Endothelial cell (in vitro differentiated cells): Measurements from ENCODE around the gene FRAS1. TPM values are rescaled to one million over a fixed set of nuclear protein-coding genes. Genes with fewer than 3 reads are reported as not detected.
"Not testable (repeated sequence)": the region's sequence is repeated elsewhere in the genome, so short reads cannot be mapped to it uniquely, and the experiment has no call there.

Source experiments
- DNase-seq: peaks from one replicate; pipeline ENCODE4 v3.0.0; 2021; ENCODE audit warnings: low spot score
- H3K27ac Mint-ChIP-seq: one replicate; pipeline ENCODE4 v1.8.0; 2021; ENCODE audit warnings: mixed read lengths, inconsistent platforms; ENCODE audit not compliant: unreplicated experiment
- H3K27me3 Mint-ChIP-seq: one replicate; pipeline ENCODE4 v1.8.0; 2021; ENCODE audit warnings: mild to moderate bottlenecking, moderate library complexity, mixed read lengths, inconsistent platforms; ENCODE audit not compliant: unreplicated experiment
- H3K36me3 Mint-ChIP-seq: one replicate; pipeline ENCODE4 v1.8.0; 2021; ENCODE audit warnings: mild to moderate bottlenecking, low read depth, mixed read lengths, inconsistent platforms; ENCODE audit not compliant: unreplicated experiment
- H3K4me1 Mint-ChIP-seq: one replicate; pipeline ENCODE4 v1.8.0; 2021; ENCODE audit warnings: mild to moderate bottlenecking, mixed read lengths, inconsistent platforms; ENCODE audit not compliant: unreplicated experiment
- H3K4me3 Mint-ChIP-seq: one replicate; pipeline ENCODE4 v1.8.0; 2021; ENCODE audit warnings: mild to moderate bottlenecking, mixed read lengths, inconsistent platforms; ENCODE audit not compliant: unreplicated experiment
- H3K9me3 Mint-ChIP-seq: one replicate; pipeline ENCODE4 v1.8.0; 2021; ENCODE audit warnings: mixed read lengths, inconsistent platforms; ENCODE audit not compliant: unreplicated experiment
- total RNA-seq: library from RNA; stranded (reverse); fragmentation: NEBNext Ultra II Directional; extraction: Animal tissue kit (Norgen Biotek cat#: 25700); gene quantifications from one replicate; pipeline ENCODE4 v1.2.1, GENCODE V29; 2021; ENCODE audit not compliant: unreplicated experiment
- TF ChIP-seq, protein P1 (sequence below): fragments of 200-600 bp; sonication (generic); IDR thresholded peaks from one replicate; pipeline ENCODE4 v1.5.0; 2021; ENCODE audit warnings: antibody characterized with exemption; ENCODE audit not compliant: unreplicated experiment

Gene FRAS1
- total RNA-seq, 1 donor from 2014 or later = 51.7 TPM

DNA sequence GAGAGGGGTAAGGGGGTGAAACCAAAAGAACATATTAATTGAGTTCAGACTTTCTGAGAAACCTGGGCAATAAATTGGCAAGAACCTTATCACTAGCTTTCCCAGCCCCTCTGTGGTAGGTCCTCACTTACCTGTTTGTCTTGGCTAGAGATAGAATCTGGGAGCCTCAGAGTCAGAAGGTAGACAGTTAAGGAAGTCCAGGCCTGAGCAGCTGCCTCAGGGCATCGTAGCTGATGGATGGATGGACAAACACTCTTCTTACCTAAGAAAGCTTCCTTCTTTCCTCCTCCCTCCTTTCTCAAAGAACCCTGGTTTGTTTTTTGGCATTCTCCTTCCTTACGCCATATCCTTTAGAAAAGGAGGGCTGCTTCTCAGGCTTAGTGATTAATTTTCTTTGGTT is 24.4 kb downstream of the FRAS1 start:
- H3K27ac Mint-ChIP-seq = no peak overlapping the region

DNA sequence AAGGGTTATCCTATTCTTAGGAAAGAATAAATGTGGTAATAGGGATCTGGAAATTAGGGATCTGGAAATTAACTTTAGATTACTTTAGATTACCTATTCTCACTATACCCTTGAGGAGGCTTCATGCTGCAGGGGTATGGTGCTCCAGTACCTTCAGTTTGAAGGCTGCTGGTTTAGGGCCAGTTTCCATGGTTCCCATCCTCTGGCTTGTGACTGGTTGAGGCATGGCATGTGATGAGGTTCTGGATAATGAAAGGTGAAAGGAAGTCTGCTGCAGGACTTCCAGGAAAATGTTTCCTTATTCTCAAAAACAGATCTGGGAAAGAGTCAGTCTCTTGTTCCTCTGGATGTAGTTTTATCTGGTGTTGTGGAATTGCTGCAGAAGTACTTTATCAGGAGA is 25.9 kb downstream of the FRAS1 start:
- Mint-ChIP-seq H3K27ac (peak overlapping the region; percentile 61), H3K4me1 (peaks cover 5% of the 10 kb centered on the region), H3K9me3 (no peaks in the 10 kb centered on the region), H3K4me3 (no peak overlapping the region), H3K36me3 (no peaks in the 10 kb centered on the region), H3K27me3 (no peaks in the 10 kb centered on the region)
- no peak for DNase-seq
- TF ChIP-seq, protein P1, sequence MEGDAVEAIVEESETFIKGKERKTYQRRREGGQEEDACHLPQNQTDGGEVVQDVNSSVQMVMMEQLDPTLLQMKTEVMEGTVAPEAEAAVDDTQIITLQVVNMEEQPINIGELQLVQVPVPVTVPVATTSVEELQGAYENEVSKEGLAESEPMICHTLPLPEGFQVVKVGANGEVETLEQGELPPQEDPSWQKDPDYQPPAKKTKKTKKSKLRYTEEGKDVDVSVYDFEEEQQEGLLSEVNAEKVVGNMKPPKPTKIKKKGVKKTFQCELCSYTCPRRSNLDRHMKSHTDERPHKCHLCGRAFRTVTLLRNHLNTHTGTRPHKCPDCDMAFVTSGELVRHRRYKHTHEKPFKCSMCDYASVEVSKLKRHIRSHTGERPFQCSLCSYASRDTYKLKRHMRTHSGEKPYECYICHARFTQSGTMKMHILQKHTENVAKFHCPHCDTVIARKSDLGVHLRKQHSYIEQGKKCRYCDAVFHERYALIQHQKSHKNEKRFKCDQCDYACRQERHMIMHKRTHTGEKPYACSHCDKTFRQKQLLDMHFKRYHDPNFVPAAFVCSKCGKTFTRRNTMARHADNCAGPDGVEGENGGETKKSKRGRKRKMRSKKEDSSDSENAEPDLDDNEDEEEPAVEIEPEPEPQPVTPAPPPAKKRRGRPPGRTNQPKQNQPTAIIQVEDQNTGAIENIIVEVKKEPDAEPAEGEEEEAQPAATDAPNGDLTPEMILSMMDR = no peak

More for the DNA sequence above, 24.4 kb downstream of the FRAS1 start:
- TF ChIP-seq, protein P1 = no peak
- H3K36me3 Mint-ChIP-seq = no peaks in the 10 kb centered on the region
- DNase-seq = no peak
- no peaks in the 10 kb centered on the region for H3K9me3 Mint-ChIP-seq
- H3K27me3 Mint-ChIP-seq = no peaks in the 10 kb centered on the region
- H3K4me3 Mint-ChIP-seq = no peak overlapping the region
- peaks cover 5% of the 10 kb centered on the region for H3K4me1 Mint-ChIP-seq

DNA sequence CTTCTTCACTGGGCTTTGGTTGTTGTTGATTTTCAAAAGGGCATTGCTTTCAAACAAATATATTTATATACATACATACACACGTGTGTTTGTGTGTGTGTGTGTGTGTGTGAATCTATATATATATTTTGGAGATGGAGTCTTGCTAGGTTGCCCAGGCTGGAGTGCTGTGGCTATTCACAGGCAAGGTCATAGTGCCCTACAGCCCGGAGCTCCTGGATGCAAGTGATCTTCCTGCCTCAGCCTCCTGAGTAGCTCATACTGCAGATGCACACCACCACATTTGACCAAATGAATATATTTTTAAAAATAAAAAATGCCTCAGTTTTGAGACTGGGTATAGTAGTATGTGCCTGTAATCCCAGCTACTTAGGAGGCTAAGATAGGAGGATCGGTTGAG is 34.4 kb downstream of the FRAS1 start:
- Mint-ChIP-seq H3K9me3 (no peaks in the 10 kb centered on the region), H3K36me3 (peaks cover 7% of the 10 kb centered on the region), H3K4me3 (no peak overlapping the region), H3K27ac (no peak overlapping the region), H3K27me3 (no peaks in the 10 kb centered on the region), H3K4me1 (no peaks in the 10 kb centered on the region)
- DNase-seq = no peak
- TF ChIP-seq, protein P1 = no peak

DNA sequence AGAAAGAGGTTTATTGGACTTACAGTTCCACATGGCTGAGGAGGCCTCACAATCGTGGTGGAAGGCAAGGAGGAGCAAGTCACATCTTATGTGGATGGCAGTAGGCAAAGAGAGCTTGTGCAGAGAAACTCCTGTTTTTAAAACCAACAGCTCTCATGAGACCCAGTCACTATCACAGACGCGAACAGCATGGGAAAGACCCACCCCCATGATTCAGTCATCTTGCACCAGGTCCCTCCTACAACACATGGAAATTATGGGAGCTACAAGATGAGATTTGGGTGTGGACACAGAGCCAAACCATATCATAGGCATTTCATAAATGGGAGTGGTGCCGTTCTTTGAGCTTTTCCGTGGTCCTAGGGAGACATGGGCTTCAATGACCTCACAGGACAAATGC is 35.2 kb downstream of the FRAS1 start:
- H3K4me1 Mint-ChIP-seq, H3K4me3 Mint-ChIP-seq, H3K36me3 Mint-ChIP-seq, DNase-seq, H3K27ac Mint-ChIP-seq, H3K27me3 Mint-ChIP-seq, H3K9me3 Mint-ChIP-seq: not testable (repeated sequence)

DNA sequence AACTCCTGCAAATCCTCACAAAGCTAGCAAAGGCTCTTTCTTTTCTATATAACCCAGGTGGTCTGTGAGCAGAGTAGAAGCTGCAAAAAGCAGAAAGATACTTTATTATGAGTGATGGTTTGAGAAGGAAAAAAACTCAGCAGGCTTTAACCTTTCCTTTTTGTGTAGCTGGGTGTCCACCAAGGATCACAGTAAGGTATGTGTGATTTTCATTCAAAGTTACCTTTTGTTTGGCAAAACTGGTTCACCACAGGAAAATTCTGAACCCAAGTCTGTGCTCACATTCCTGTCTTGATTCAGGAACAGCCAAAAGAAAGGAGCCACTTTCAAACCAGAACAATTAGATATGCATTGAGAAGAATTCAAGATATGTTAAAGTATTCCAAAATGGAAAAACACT is 35.7 kb downstream of the FRAS1 start:
- Mint-ChIP-seq H3K4me3 (no peak overlapping the region), H3K27ac (no peak overlapping the region), H3K4me1 (no peaks in the 10 kb centered on the region), H3K27me3 (no peaks in the 10 kb centered on the region), H3K36me3 (peaks cover 7% of the 10 kb centered on the region), H3K9me3 (no peaks in the 10 kb centered on the region)
- TF ChIP-seq, protein P1 = no peak
- DNase-seq = no peak

DNA sequence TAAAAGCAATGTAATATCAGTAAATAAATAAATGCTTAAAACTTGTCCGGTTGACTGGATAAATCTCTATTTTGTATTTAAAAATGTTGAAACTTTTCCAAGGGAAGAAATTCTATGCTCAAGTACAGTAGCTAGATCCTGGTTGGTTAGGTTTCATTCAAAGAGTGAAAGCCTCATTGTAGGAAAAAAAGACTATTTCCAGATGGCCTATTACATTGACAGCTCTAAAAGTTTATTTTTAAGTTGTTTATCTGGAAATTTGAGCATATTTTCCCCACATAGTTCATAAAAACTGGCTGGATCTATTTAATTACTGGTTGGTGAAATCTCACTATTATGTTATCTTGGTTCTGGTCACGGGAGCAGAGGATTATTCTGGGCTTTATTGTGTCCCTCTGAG is 38.0 kb downstream of the FRAS1 start:
- Mint-ChIP-seq H3K27ac (no peak overlapping the region), H3K9me3 (no peaks in the 10 kb centered on the region), H3K36me3 (peaks cover 7% of the 10 kb centered on the region), H3K4me1 (peaks cover 10% of the 10 kb centered on the region), H3K4me3 (no peak overlapping the region), H3K27me3 (no peaks in the 10 kb centered on the region)
- TF ChIP-seq, protein P1 = no peak
- DNase-seq = no peak
